GM12878 (cell line): ENCODE data around the gene MSH3. TPM values are rescaled to one million over a fixed set of nuclear protein-coding genes. Genes with fewer than 3 reads are reported as not detected.

Source experiments
- CHD2 ChIP-seq: IDR thresholded peaks from 2 replicates; pipeline ENCODE4 v1.6.1; 2011; ENCODE audit warnings: low read depth, low read length, improper control_type of control experiment, borderline replicate concordance
- CTCF ChIP-seq, 3 experiments: IDR thresholded peaks in 2 of 3; conservative IDR thresholded peaks in 1 of 3; 2 replicates each; pipeline ENCODE4 v1.5.1; 2011; ENCODE audit warnings: low read depth in 3 of 3, low read length in 3 of 3, mild to moderate bottlenecking in 3 of 3, control low read depth in 2 of 3, moderate library complexity in 2 of 3, inconsistent platforms in 1 of 3, mixed read lengths in 1 of 3; ENCODE audit not compliant: control insufficient read depth in 2 of 3, insufficient read depth in 1 of 3; ENCODE audit errors: extremely low read depth in 1 of 3
- CUX1 ChIP-seq: IDR thresholded peaks from 2 replicates; pipeline ENCODE4 v1.6.1; 2012; ENCODE audit warnings: improper control_type of control experiment, low read depth, low read length; ENCODE audit not compliant: insufficient replicate concordance
- FOXM1 ChIP-seq: IDR thresholded peaks from 2 replicates; pipeline ENCODE4 v1.6.1; 2012; ENCODE audit warnings: low read depth, mild to moderate bottlenecking, inconsistent platforms, low read length, moderate library complexity
- IKZF1 ChIP-seq: fragments of 450-650 bp; conservative IDR thresholded peaks from 2 replicates; pipeline ENCODE4 v1.6.1; 2017; ENCODE audit warnings: antibody characterized with exemption, mild to moderate bottlenecking
- IRF3 ChIP-seq: fragments of 450-650 bp; IDR thresholded peaks from 2 replicates; pipeline ENCODE4 v1.6.1; 2014; ENCODE audit warnings: mild to moderate bottlenecking
- POLR2AphosphoS5 ChIP-seq: IDR thresholded peaks from 2 replicates; pipeline ENCODE4 v1.6.1; 2011; ENCODE audit warnings: mild to moderate bottlenecking, low read length, inconsistent platforms
- RB1 ChIP-seq: fragments of 450-650 bp; formaldehyde crosslinking; IDR thresholded peaks from 2 replicates; pipeline ENCODE4 v1.6.1; 2017; ENCODE audit warnings: mild to moderate bottlenecking, borderline replicate concordance
- RBBP5 ChIP-seq: fragments of 200-600 bp; sonication (generic); conservative IDR thresholded peaks from 2 replicates; pipeline ENCODE4 v1.6.1; 2016
- RELA ChIP-seq: fragments of 450-650 bp; IDR thresholded peaks from 2 replicates; pipeline ENCODE4 v1.8.0; 2014; ENCODE audit warnings: borderline replicate concordance; ENCODE audit not compliant: partially characterized antibody
- SIN3A ChIP-seq: IDR thresholded peaks from 2 replicates; pipeline ENCODE4 v1.6.1; 2012; ENCODE audit warnings: low read depth, low read length, improper control_type of control experiment
- SIX5 ChIP-seq: IDR thresholded peaks from 2 replicates; pipeline ENCODE4 v1.6.1; 2011; ENCODE audit warnings: mild to moderate bottlenecking, low read depth, low read length, moderate library complexity; ENCODE audit not compliant: severe bottlenecking
- SMAD5 ChIP-seq: IDR thresholded peaks from 2 replicates; pipeline ENCODE4 v1.6.1; 2016; ENCODE audit warnings: antibody characterized with exemption, low read depth
- SP1 ChIP-seq: IDR thresholded peaks from one replicate; pipeline ENCODE4 v1.6.1; 2011; ENCODE audit warnings: low read depth, low read length
- SREBF2 ChIP-seq: IDR thresholded peaks from 2 replicates; pipeline ENCODE4 v1.6.1; 2012; ENCODE audit warnings: mild to moderate bottlenecking, low read length
- STAT1 ChIP-seq: fragments of 450-650 bp; conservative IDR thresholded peaks from 2 replicates; pipeline ENCODE4 v1.6.1; 2014; ENCODE audit warnings: antibody characterized with exemption, mild to moderate bottlenecking
- SUZ12 ChIP-seq: fragments of 200-600 bp; sonication (generic); IDR thresholded peaks from one replicate; pipeline ENCODE4 v1.6.1; 2018; ENCODE audit warnings: antibody characterized with exemption, mild to moderate bottlenecking; ENCODE audit not compliant: unreplicated experiment
- WRNIP1 ChIP-seq: IDR thresholded peaks from 2 replicates; pipeline ENCODE4 v1.6.1; 2011; ENCODE audit warnings: low read depth, low read length, improper control_type of control experiment, borderline replicate concordance
- YY1 ChIP-seq: IDR thresholded peaks from 2 replicates; pipeline ENCODE4 v1.6.1; 2011; ENCODE audit warnings: low read depth, mild to moderate bottlenecking, low read length
- ZNF217 ChIP-seq: fragments of 450-650 bp; IDR thresholded peaks from 2 replicates; pipeline ENCODE4 v1.6.1; 2017; ENCODE audit warnings: antibody characterized with exemption, mild to moderate bottlenecking
- polyA plus RNA-seq, 11 experiments: library from polyadenylated mRNA; depleted of rRNA in 4 of 11; unstranded in 6 of 11; stranded (reverse) in 5 of 11; fragments of >200 nt; fragmentation: Nextera tagmentation in 4 of 11; fragmentation: Illumina TruSeq in 1 of 11; extraction: Ambion mirVana in 4 of 11; extraction: Trizol in 1 of 11; gene quantifications; 1 replicate in 1 of 11; 2 replicates in 10 of 11; pipeline versions ENCODE4 v1.2.1 to v1.2.3, GENCODE V29; 2011 to 2016; ENCODE audit warnings: inconsistent platforms in 2 of 11, missing spikeins in 2 of 11, low read depth in 1 of 11
- total RNA-seq, 4 experiments: library from RNA; depleted of rRNA in 3 of 4; stranded (reverse); fragments of >200 nt in 3 of 4; fragmentation: Illumina TruSeq in 1 of 4; extraction: Trizol in 1 of 4; gene quantifications; 2 replicates each; pipeline versions ENCODE4 v1.2.1 to v1.2.3, GENCODE V29; 2013 to 2021

Gene MSH3
- total and polyA plus RNA-seq, 10 of the 15 experiments (the other 5 are each of a cell fraction or from before 2014, with no cell fraction given) = 4.7 to 17.5 (median 12.2) TPM

GRCh38 chr5:80755626-80756025 is 101.2 kb downstream of the MSH3 start (continued):
- TF ChIP-seq CUX1 (no peak), POLR2AphosphoS5 (no peak), YY1 (no peak), IKZF1 (peak; percentile 78), RELA (no peak), SMAD5 (no peak), RBBP5 (no peak), SUZ12 (no peak), RB1 (no peak), SIN3A (no peak), SIX5 (no peak), ZNF217 (0 out of 2 replicates have a peak, but pooled peaks have one; percentile 22), SREBF2 (no peak), FOXM1 (no peak; the same call in none of the 2 replicates), SP1 (no peak), CTCF (IDR thresholded peaks at IDR 0.05 in 2 of 3, conservative IDR thresholded peaks at IDR 0.05 in 1 of 3; ENCODE audit: control insufficient read depth in 2 of 3, extremely low read depth in 1 of 3, insufficient read depth in 1 of 3, low read depth in 3 of 3, low read length in 3 of 3) (no peak), CHD2 (peak; percentile 36; the same call in 1 of the 2 replicates), IRF3 (no peak), STAT1 (no peak), WRNIP1 (no peak)
